CD14-positive monocyte (primary cell): ENCODE data around the gene LRRC4C. TPM values are rescaled to one million over a fixed set of nuclear protein-coding genes. Genes with fewer than 3 reads are reported as not detected.

ENCODE experiments used
- DNase-seq, 3 donors: peaks; one replicate each; pipeline ENCODE4 v3.0.0-alpha.2; 2011 to 2022
- H2AFZ ChIP-seq: 2 replicates; pipeline ENCODE4 v1.6.0; 2012; ENCODE audit warnings: mild to moderate bottlenecking, low read depth, low read length, inconsistent platforms; ENCODE audit not compliant: insufficient read depth, poor library complexity, severe bottlenecking
- H3K27ac ChIP-seq, 2 donors: 1 replicate in 1 of 2; 2 replicates in 1 of 2; pipeline ENCODE4 v1.5.1; 2012 to 2013; ENCODE audit warnings: low read length in 2 of 2, control low read depth in 1 of 2, inconsistent platforms in 1 of 2, low read depth in 1 of 2, mild to moderate bottlenecking in 1 of 2
- H3K27me3 ChIP-seq, 2 donors: one replicate each; pipeline versions ENCODE4 v1.6.0 to v1.6.1; 2011 to 2013; ENCODE audit warnings: low read length in 2 of 2; ENCODE audit not compliant: control insufficient read depth in 2 of 2, insufficient read depth in 2 of 2
- H3K36me3 ChIP-seq, 2 donors: replicated peaks in 1 of 2; 1 replicate in 1 of 2; 2 replicates in 1 of 2; pipeline versions ENCODE4 v1.5.1 to v1.6.1; 2012 to 2013; ENCODE audit warnings: low read length in 2 of 2, control low read depth in 1 of 2, inconsistent platforms in 1 of 2, mild to moderate bottlenecking in 1 of 2; ENCODE audit not compliant: insufficient read depth in 2 of 2, control insufficient read depth in 1 of 2
- H3K4me1 ChIP-seq, 2 donors: 1 replicate in 1 of 2; 2 replicates in 1 of 2; pipeline versions ENCODE4 v1.5.1 to v1.6.1; 2012 to 2013; ENCODE audit warnings: low read length in 2 of 2, control low read depth in 1 of 2, inconsistent platforms in 1 of 2, mild to moderate bottlenecking in 1 of 2, moderate library complexity in 1 of 2; ENCODE audit not compliant: insufficient read depth in 2 of 2, control insufficient read depth in 1 of 2
- H3K4me2 ChIP-seq: replicated peaks from 2 replicates; pipeline ENCODE3; 2012; ENCODE audit warnings: low read length, moderate library complexity, mild to moderate bottlenecking; ENCODE audit not compliant: poor library complexity, severe bottlenecking; ENCODE audit errors: extremely low read depth
- H3K4me3 ChIP-seq, 3 experiments: fragments of 200-600 bp in 1 of 3; sonication (generic) in 1 of 3; replicated peaks in 1 of 3; 1 replicate in 2 of 3; 2 replicates in 1 of 3; pipeline ENCODE4 v1.5.1; 2011 to 2013; ENCODE audit warnings: low read length in 3 of 3, mild to moderate bottlenecking in 3 of 3, control low read depth in 2 of 3, low read depth in 2 of 3, inconsistent platforms in 1 of 3, moderate library complexity in 1 of 3
- H3K79me2 ChIP-seq: 2 replicates; pipeline ENCODE4 v1.6.0; 2012; ENCODE audit warnings: mild to moderate bottlenecking, control low read depth, inconsistent platforms, low read length, moderate library complexity; ENCODE audit not compliant: insufficient read depth
- H3K9ac ChIP-seq: 2 replicates; pipeline ENCODE4 v1.6.0; 2017; ENCODE audit warnings: low read length, mild to moderate bottlenecking; ENCODE audit not compliant: insufficient read depth, poor library complexity, severe bottlenecking
- H3K9me3 ChIP-seq, 2 donors: replicated peaks in 1 of 2; 1 replicate in 1 of 2; 2 replicates in 1 of 2; pipeline versions ENCODE4 v1.5.1 to v1.6.1; 2012 to 2013; ENCODE audit warnings: low read length in 2 of 2, control low read depth in 1 of 2; ENCODE audit not compliant: control insufficient read depth in 1 of 2, insufficient read depth in 1 of 2
- H4K20me1 ChIP-seq: 2 replicates; pipeline ENCODE4 v1.6.0; 2012; ENCODE audit warnings: mild to moderate bottlenecking, low read length, control low read depth, moderate library complexity; ENCODE audit not compliant: insufficient read depth
- H3K27ac Mint-ChIP-seq, 7 donors: one replicate each; pipeline ENCODE4 v1.8.0; 2020; ENCODE audit warnings: mild to moderate bottlenecking in 7 of 7, mixed read lengths in 7 of 7, moderate library complexity in 6 of 7, inconsistent platforms in 2 of 7
- H3K27me3 Mint-ChIP-seq, 3 donors: one replicate each; pipeline ENCODE4 v1.8.0; 2021 to 2022; ENCODE audit warnings: low read depth in 3 of 3, mild to moderate bottlenecking in 3 of 3, mixed read lengths in 3 of 3, moderate library complexity in 3 of 3, inconsistent platforms in 1 of 3
- H3K36me3 Mint-ChIP-seq, 2 donors: one replicate each; pipeline ENCODE4 v1.8.0; 2020; ENCODE audit warnings: mixed read lengths in 2 of 2, inconsistent platforms in 1 of 2, mild to moderate bottlenecking in 1 of 2
- H3K4me1 Mint-ChIP-seq: one replicate; pipeline ENCODE4 v1.8.0; 2020; ENCODE audit warnings: mild to moderate bottlenecking, mixed read lengths
- H3K4me3 Mint-ChIP-seq, 2 donors: one replicate each; pipeline ENCODE4 v1.8.0; 2020; ENCODE audit warnings: mild to moderate bottlenecking in 2 of 2, mixed read lengths in 2 of 2, moderate library complexity in 1 of 2
- H3K9me3 Mint-ChIP-seq, 7 donors: one replicate each; pipeline ENCODE4 v1.8.0; 2020 to 2022; ENCODE audit warnings: mixed read lengths in 7 of 7, mild to moderate bottlenecking in 6 of 7, moderate library complexity in 6 of 7, inconsistent platforms in 2 of 7
- CTCF ChIP-seq: fragments of 200-600 bp; IDR thresholded peaks from one replicate; pipeline ENCODE4 v1.8.0; 2022; ENCODE audit warnings: antibody characterized with exemption, mild to moderate bottlenecking
- WGBS: methylation state at CpG from one replicate; pipeline ENCODE4 v1.1.5; 2013; ENCODE audit warnings: missing lambda C conversion rate; ENCODE audit not compliant: insufficient coverage; 5-methylcytosine and 5-hydroxymethylcytosine counted together
- intact Hi-C, 2 donors: fragments of 100-400 bp; cut with micrococcal nuclease; formaldehyde crosslinking; loops; one replicate each; pipeline versions ENCODE4 v1.15.0 to v1.15.1; 2023
- polyA plus RNA-seq, 3 donors: library from polyadenylated mRNA; depleted of rRNA in 1 of 3; unstranded in 2 of 3; stranded (reverse) in 1 of 3; fragments of 300-500 nt in 2 of 3; fragments of >200 nt in 1 of 3; fragmentation: Illumina TruSeq in 2 of 3; gene quantifications; 1 replicate in 2 of 3; 2 replicates in 1 of 3; pipeline ENCODE4 v1.2.3, GENCODE V29; 2012 to 2021
- small RNA-seq: library from RNA; depleted of rRNA; stranded (forward); fragments of <200 nt; gene quantifications from one replicate; pipeline ENCODE3, GENCODE V24; 2012; ENCODE audit warnings: low read depth; ENCODE audit not compliant: insufficient read length

LRRC4C gene
- polyA plus RNA-seq, 3 donors = not detected

GRCh38 chr11:40094954-40095353, 1364.5 kb downstream of the LRRC4C start:
- Histone ChIP-seq H4K20me1 (no peaks in the 10 kb centered on the region), H3K9ac (no peak overlapping the region), H3K4me1 (peaks cover 8 to 11% of the 10 kb centered on the region in 2 donors), H3K4me3 (no peak overlapping the region), H3K4me2 (no peak overlapping the region), H3K27ac (no peak overlapping the region), H3K36me3 (no peaks in the 10 kb centered on the region), H3K79me2 (no peaks in the 10 kb centered on the region), H2AFZ (no peak overlapping the region), H3K9me3 (no peaks in the 10 kb centered on the region), H3K27me3 (no peaks in the 10 kb centered on the region)
- peaks cover 12% of the 10 kb centered on the region for H3K4me1 Mint-ChIP-seq
- peaks cover 0 to 13% (median 0%) of the 10 kb centered on the region in 7 donors for H3K9me3 Mint-ChIP-seq
- intact Hi-C loops = no loop called here
- H3K27ac Mint-ChIP-seq = no peak overlapping the region
- no peaks in the 10 kb centered on the region for H3K36me3 Mint-ChIP-seq
- H3K27me3 Mint-ChIP-seq = peaks cover 0 to 2% (median 0%) of the 10 kb centered on the region in 3 donors
- no peak for TF ChIP-seq CTCF
- no peak overlapping the region for H3K4me3 Mint-ChIP-seq
- no CpG with 5 or more reads among the region's 2 CpGs for WGBS
- no peak for DNase-seq

DNA sequence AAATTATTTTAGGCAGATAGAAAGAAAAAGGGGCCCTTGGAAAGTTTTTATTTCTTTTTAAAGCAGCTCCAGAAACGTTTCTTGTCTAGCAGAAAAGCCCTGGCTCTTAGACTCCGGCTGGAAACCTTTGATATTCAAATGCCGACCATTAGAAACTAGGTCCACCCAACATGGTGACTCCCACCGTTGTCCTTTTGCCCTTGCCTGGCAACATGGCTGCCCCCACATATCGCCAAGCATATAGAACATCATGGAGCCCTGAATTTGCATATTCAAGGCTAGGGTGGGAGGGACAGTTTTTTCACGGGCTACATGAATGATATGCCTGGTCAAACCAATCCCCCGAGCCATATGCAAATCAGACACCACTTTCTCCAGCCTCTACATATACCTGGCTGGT, 1379.0 kb downstream of the LRRC4C start:
- H2AFZ ChIP-seq = no peak overlapping the region
- no peaks in the 10 kb centered on the region for H3K36me3 ChIP-seq
- DNase-seq = no peak
- intact Hi-C loops = no loop called here
- no peaks in the 10 kb centered on the region for H4K20me1 ChIP-seq
- H3K9me3 ChIP-seq = peaks cover 3 to 21% of the 10 kb centered on the region in 2 donors
- no peak for TF ChIP-seq CTCF
- Mint-ChIP-seq H3K4me1 (peaks cover 1% of the 10 kb centered on the region), H3K27ac (no peak overlapping the region), H3K36me3 (no peaks in the 10 kb centered on the region), H3K4me3 (no peak overlapping the region), H3K27me3 (peaks cover 0 to 4% (median 0%) of the 10 kb centered on the region in 3 donors), H3K9me3 (peaks cover 10 to 26% (median 16%) of the 10 kb centered on the region in 7 donors)
- no peak overlapping the region for H3K4me3 ChIP-seq
- no peak overlapping the region for H3K9ac ChIP-seq
- no peak overlapping the region for H3K27ac ChIP-seq
- no peak overlapping the region for H3K4me2 ChIP-seq
- no peaks in the 10 kb centered on the region for H3K79me2 ChIP-seq
- H3K27me3 ChIP-seq = no peaks in the 10 kb centered on the region
- H3K4me1 ChIP-seq = peaks cover under 1% of the 10 kb centered on the region in 2 donors
- WGBS = 70% methylated on average over 2 of the region's 7 CpGs

Small RNAs within 50 kb of the gene (small RNA-seq; reads per million reads assigned to genes)
- not detected for gene RF00019
- gene RNU6-365P = not detected
